Tibial nerve (tissue), 3 donors: ENCODE results near the gene OAS2.

ENCODE experiments used
- CTCF ChIP-seq, 5 experiments: fragments of 200-600 bp in 3 of 5; fragments of 450-650 bp in 2 of 5; sonication (generic) in 3 of 5; IDR thresholded peaks; one replicate each; pipeline ENCODE4 v1.5.1; 2016 to 2019; ENCODE audit warnings: antibody characterized with exemption in 5 of 5, mild to moderate bottlenecking in 3 of 5, moderate library complexity in 2 of 5
- POLR2A ChIP-seq, 2 donors: fragments of 450-650 bp; IDR thresholded peaks; one replicate each; pipeline ENCODE4 v1.6.1; 2017; ENCODE audit warnings: antibody characterized with exemption in 2 of 2, mild to moderate bottlenecking in 2 of 2, moderate library complexity in 2 of 2

DNA sequence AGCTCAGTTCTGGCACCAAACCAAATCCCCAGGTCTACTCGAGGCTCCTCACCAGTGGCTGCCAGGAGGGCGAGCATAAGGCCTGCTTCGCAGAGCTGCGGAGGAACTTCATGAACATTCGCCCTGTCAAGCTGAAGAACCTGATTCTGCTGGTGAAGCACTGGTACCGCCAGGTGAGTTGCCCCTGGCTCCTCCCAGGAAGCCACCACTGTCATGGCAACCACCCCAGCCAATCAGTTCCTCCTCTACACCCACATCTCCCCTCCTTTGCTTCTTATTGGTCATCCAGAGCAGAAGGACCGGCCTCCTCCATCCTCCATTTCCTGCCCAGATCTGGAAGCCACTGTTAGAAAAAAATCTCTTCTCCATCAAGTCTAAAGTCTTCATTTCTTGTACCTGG, 17.2 kb upstream of the OAS2 start:
- TF ChIP-seq CTCF (IDR thresholded peaks at IDR 0.05) (no peak), POLR2A (IDR thresholded peaks at IDR 0.05) (no peak)
